WERI-Rb-1 (cell line): ENCODE measurements around the gene SGK1.
"Not testable (repeated sequence)": the region's sequence is repeated elsewhere in the genome, so short reads cannot be mapped to it uniquely, and the experiment has no call there.

ENCODE experiments used
- DNase-seq: peaks from one replicate; pipeline ENCODE4 v3.0.0-alpha.2; 2020
- H3K27ac ChIP-seq: fragments of 250-450 bp; sonication (Bioruptor Pico); 2 replicates; pipeline ENCODE4 v1.5.1; 2020; ENCODE audit warnings: mild to moderate bottlenecking, moderate library complexity
- H3K27me3 ChIP-seq: fragments of 250-450 bp; sonication (Bioruptor Pico); 2 replicates; pipeline ENCODE4 v1.5.1; 2021; ENCODE audit warnings: mild to moderate bottlenecking, low read depth, moderate library complexity; ENCODE audit not compliant: insufficient read depth, severe bottlenecking
- H3K36me3 ChIP-seq: fragments of 250-450 bp; sonication (Bioruptor Pico); 2 replicates; pipeline ENCODE4 v1.5.1; 2020; ENCODE audit warnings: mild to moderate bottlenecking, moderate library complexity
- H3K4me3 ChIP-seq: 2 replicates; pipeline ENCODE4 v1.5.1; 2011; ENCODE audit warnings: low read depth, mild to moderate bottlenecking, control low read depth, low read length
- H3K9me3 ChIP-seq: fragments of 250-450 bp; sonication (Bioruptor Pico); 2 replicates; pipeline ENCODE4 v1.5.1; 2021; ENCODE audit warnings: mild to moderate bottlenecking, moderate library complexity; ENCODE audit not compliant: severe bottlenecking
- TF ChIP-seq, protein P1 (sequence below): IDR thresholded peaks from 2 replicates; pipeline ENCODE4 v1.5.1; 2011; ENCODE audit warnings: low read depth, mild to moderate bottlenecking, control low read depth, inconsistent platforms, low read length

The SGK1 gene

GRCh38 chr6:134198093-134198492, 119.8 kb downstream of the SGK1 start:
- Histone ChIP-seq H3K36me3 (no peaks in the 10 kb centered on the region), H3K4me3 (no peak overlapping the region), H3K27ac (no peak overlapping the region), H3K9me3 (no peaks in the 10 kb centered on the region), H3K27me3 (no peaks in the 10 kb centered on the region)
- no peak for DNase-seq
- TF ChIP-seq, protein P1, sequence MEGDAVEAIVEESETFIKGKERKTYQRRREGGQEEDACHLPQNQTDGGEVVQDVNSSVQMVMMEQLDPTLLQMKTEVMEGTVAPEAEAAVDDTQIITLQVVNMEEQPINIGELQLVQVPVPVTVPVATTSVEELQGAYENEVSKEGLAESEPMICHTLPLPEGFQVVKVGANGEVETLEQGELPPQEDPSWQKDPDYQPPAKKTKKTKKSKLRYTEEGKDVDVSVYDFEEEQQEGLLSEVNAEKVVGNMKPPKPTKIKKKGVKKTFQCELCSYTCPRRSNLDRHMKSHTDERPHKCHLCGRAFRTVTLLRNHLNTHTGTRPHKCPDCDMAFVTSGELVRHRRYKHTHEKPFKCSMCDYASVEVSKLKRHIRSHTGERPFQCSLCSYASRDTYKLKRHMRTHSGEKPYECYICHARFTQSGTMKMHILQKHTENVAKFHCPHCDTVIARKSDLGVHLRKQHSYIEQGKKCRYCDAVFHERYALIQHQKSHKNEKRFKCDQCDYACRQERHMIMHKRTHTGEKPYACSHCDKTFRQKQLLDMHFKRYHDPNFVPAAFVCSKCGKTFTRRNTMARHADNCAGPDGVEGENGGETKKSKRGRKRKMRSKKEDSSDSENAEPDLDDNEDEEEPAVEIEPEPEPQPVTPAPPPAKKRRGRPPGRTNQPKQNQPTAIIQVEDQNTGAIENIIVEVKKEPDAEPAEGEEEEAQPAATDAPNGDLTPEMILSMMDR, result no peak

DNA sequence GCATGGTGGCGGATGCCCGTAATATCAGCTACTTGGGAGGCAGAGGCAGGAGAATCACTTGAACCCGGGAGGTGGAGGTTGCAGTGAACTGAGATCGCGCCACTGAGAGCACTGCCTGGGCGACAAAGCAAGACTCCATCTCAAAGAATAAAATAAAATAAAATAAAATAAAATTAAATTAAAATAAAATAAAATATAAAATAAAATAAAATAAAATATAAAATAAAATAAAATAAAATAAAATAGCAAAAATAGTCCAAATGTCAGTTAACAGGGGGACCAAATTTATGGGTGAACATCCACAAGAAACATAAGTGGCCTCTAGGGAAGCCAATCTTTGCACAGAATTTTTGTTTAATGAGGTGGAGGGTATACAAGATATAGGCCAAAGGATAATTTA, 120.2 kb downstream of the SGK1 start:
- not testable (repeated sequence) for H3K9me3 ChIP-seq, H3K36me3 ChIP-seq, DNase-seq, H3K4me3 ChIP-seq, H3K27me3 ChIP-seq, H3K27ac ChIP-seq

DNA sequence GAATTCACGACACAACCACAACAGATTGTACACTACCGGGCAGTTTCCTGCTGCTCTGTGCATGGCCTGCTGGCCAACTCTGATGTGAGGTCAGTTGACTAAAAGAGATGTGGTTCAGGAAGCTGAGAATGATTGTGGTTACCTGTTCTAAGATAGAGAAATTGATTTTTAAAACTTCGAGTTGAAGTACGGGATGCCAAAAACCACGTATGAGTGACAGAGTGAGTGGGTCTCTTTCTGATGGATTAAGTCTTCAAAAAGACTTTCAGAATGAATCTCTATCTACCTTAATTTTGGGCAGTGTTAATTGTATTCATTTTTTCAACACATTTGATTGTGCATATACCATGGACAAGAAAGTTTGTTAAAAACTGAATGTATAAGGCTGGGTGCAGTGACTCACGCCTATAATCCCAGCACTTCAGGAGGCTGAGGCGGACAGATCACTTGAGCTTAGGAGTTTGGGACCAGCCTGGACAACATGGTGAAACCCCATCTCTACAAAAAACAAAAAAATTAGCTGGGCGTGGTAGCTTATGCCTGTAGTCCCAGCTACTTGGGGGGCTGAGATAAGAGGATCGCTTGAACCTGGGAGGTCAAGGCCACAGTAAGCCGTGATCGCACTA, 121.2 kb downstream of the SGK1 start:
- no peaks in the 10 kb centered on the region for H3K9me3 ChIP-seq
- H3K27ac ChIP-seq, result no peak overlapping the region
- H3K27me3 ChIP-seq, result no peaks in the 10 kb centered on the region
- H3K36me3 ChIP-seq, result no peaks in the 10 kb centered on the region
- no peak for DNase-seq
- TF ChIP-seq, protein P1, result no peak
- no peak overlapping the region for H3K4me3 ChIP-seq

DNA sequence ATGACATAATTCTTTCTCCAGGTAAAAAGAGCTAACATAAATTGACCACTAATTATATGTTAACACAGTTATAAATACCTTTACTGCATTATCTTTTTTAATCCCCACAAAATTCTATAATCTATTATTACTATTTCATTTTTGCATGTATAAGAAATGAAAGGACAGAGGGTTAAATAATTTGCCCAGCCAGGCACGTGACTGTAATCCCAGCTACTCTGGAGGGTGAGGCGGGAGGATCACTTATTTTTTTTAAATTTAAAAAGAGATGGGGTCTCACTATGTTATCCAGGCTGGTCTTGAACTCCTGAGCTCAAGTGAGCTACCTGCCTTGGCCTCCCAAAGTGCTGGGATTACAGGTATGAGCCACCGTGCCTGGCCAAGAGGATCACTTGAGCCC, 121.9 kb downstream of the SGK1 start:
- TF ChIP-seq, protein P1, result no peak
- H3K36me3 ChIP-seq, result no peaks in the 10 kb centered on the region
- no peaks in the 10 kb centered on the region for H3K27me3 ChIP-seq
- H3K4me3 ChIP-seq, result no peak overlapping the region
- H3K27ac ChIP-seq, result no peak overlapping the region
- no peaks in the 10 kb centered on the region for H3K9me3 ChIP-seq
- DNase-seq, result no peak

DNA sequence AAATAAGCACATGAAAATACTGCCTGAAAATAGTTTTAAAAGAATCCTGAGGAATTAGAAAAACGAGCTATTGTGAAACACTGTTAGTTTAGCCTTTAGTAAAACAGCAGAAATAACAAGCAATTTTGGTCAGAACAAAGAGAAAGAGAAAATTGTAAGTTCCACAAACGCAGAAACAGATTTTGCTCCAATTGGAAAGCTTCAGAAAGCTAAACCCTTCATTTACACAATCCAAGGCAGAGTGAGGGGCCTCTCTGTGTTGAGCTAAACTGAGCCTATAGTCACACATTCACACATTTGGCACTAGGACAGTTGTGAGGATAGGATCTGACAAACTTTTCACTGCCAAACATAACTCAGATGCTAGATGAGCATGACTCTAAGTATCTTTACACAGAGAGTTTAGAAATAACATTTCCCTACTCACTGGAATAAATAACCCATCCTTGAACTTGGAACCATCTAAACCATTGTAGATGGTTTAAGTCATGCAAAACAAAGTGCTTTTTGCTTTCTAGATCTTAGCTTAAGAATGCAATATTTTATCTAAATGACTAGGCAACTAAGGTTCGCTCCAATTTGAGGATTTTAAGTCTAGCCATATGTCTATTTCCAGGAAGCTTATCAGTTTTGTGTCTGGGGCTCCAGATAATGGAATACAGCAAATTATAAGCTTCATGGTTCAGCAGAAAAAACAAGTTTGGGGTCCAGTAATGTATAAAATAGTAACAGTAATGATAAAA, 122.6 kb downstream of the SGK1 start:
- Histone ChIP-seq H3K27me3 (no peaks in the 10 kb centered on the region), H3K36me3 (no peaks in the 10 kb centered on the region), H3K9me3 (no peaks in the 10 kb centered on the region), H3K4me3 (no peak overlapping the region), H3K27ac (no peak overlapping the region)
- DNase-seq, result no peak
- TF ChIP-seq, protein P1, result no peak

GRCh38 chr6:134193536-134194498, 124.1 kb downstream of the SGK1 start:
- no peak for DNase-seq
- TF ChIP-seq, protein P1, result no peak
- Histone ChIP-seq H3K4me3 (no peak overlapping the region), H3K36me3 (no peaks in the 10 kb centered on the region), H3K9me3 (no peaks in the 10 kb centered on the region), H3K27ac (no peak overlapping the region), H3K27me3 (no peaks in the 10 kb centered on the region)

- not testable (repeated sequence) for DNase-seq, H3K9me3 ChIP-seq, H3K27me3 ChIP-seq, H3K36me3 ChIP-seq, H3K27ac ChIP-seq, H3K4me3 ChIP-seq
These were observed 125.3 kb downstream of the SGK1 start for GRCh38 chr6:134192609-134193008.
